DMS79 treated with DMSO at 0.1 percent for 48 hours (cell line): Measurements from ENCODE around the gene ASB1.

Experiments used
- DNase-seq: peaks from one replicate; lab custom pipeline; 2025; lab: John Stamatoyannopoulos, UW

ASB1 gene

GRCh38 chr2:238467792-238468191 is 41.1 kb downstream of the ASB1 start:
- no peak for DNase-seq

- DNase-seq, result no peak
These were observed 42.4 kb downstream of the ASB1 start for GRCh38 chr2:238469155-238469554.

GRCh38 chr2:238473014-238473413 is 46.3 kb downstream of the ASB1 start:
- DNase-seq, result no peak

GRCh38 chr2:238473523-238473922 is 46.8 kb downstream of the ASB1 start:
- no peak for DNase-seq

GRCh38 chr2:238475034-238475433 is 48.3 kb downstream of the ASB1 start:
- DNase-seq, result no peak

GRCh38 chr2:238475566-238475965 is 48.8 kb downstream of the ASB1 start:
- DNase-seq, result no peak

GRCh38 chr2:238476258-238476657 is 49.5 kb downstream of the ASB1 start:
- DNase-seq, result no peak

- no peak for DNase-seq
These were observed 51.5 kb downstream of the ASB1 start for GRCh38 chr2:238478216-238478615.

- DNase-seq, result no peak
These were observed 53.1 kb downstream of the ASB1 start for GRCh38 chr2:238479847-238480246.

GRCh38 chr2:238483021-238483420 is 56.3 kb downstream of the ASB1 start:
- DNase-seq, result no peak

GRCh38 chr2:238483656-238484055 is 56.9 kb downstream of the ASB1 start:
- no peak for DNase-seq

GRCh38 chr2:238484522-238485452 is 58.1 kb downstream of the ASB1 start:
- no peak for DNase-seq

GRCh38 chr2:238486123-238486848 is 59.6 kb downstream of the ASB1 start:
- DNase-seq, result no peak

- no peak for DNase-seq
These were observed 60.4 kb downstream of the ASB1 start for GRCh38 chr2:238487134-238487533.

- DNase-seq, result no peak
These were observed 61.1 kb downstream of the ASB1 start for GRCh38 chr2:238487652-238488346.

GRCh38 chr2:238488347-238488826 is 61.7 kb downstream of the ASB1 start:
- no peak for DNase-seq

GRCh38 chr2:238489431-238489830 is 62.7 kb downstream of the ASB1 start:
- DNase-seq, result no peak

GRCh38 chr2:238489896-238490295 is 63.2 kb downstream of the ASB1 start:
- no peak for DNase-seq

GRCh38 chr2:238492840-238493239 is 66.1 kb downstream of the ASB1 start:
- DNase-seq, result no peak

- DNase-seq, result no peak
These were observed 66.7 kb downstream of the ASB1 start for GRCh38 chr2:238493411-238493810.

- no peak for DNase-seq
These were observed 67.3 kb downstream of the ASB1 start for GRCh38 chr2:238493880-238494572.

GRCh38 chr2:238494573-238494961 is 67.8 kb downstream of the ASB1 start:
- no peak for DNase-seq
